ENCODE results near the gene PRORP.
A peak's percentile ranks its signal among the peaks of the same experiment; 100 is the strongest.

Gene PRORP

DNA sequence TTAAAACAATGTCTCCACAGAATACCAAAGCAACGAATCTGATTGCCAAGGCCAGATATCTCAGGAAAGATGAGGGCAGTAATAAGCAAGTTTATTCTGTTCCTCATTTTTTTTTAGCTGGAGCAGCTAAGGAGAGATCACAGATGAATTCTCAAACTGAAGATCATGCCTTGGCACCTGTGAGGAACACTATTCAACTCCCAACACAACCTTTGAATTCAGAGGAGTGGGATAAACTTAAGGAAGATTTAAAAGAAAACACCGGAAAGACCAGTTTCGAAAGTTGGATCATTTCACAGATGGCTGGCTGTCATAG lies 994 bp downstream of the PRORP start:
- Histone ChIP-seq H3K4me1 (ENCODE audit: insufficient read depth, low read length, severe bottlenecking) (peaks cover 42% of the 10 kb centered on the region), H4K20me1 (ENCODE audit: insufficient read depth, low read length) (no peaks in the 10 kb centered on the region), H3K9ac (ENCODE audit: low read length) (peak overlapping the region; percentile 94), H2AFZ (ENCODE audit: low read length) (no peak overlapping the region), H3K27me3 (ENCODE audit: insufficient read depth, low read length) (no peaks in the 10 kb centered on the region), H3K36me3 (ENCODE audit: insufficient read depth, low read length) (peaks cover 17% of the 10 kb centered on the region; the same call in 1 of the 2 replicates), H3K27ac (ENCODE audit: low read depth, low read length, poor library complexity, severe bottlenecking) (peak overlapping the region; percentile 93), H3F3A (ENCODE audit: insufficient read depth, low read length) (no peaks in the 10 kb centered on the region), H3K4me3 (ENCODE audit: low read depth, low read length, poor library complexity, severe bottlenecking) (peak overlapping the region; percentile 85), H3K9me2 (ENCODE audit: low read depth, low read length) (no peaks in the 10 kb centered on the region), H3K9me3 (ENCODE audit: low read length) (no peaks in the 10 kb centered on the region), H3K4me2 (ENCODE audit: low read length) (peak overlapping the region; percentile 88), H3K79me2 (ENCODE audit: insufficient read depth, low read length) (peaks cover 4% of the 10 kb centered on the region)
- TF ChIP-seq EZH2 (IDR thresholded peaks at IDR 0.05; ENCODE audit: borderline replicate concordance, low read length), result no peak
- TF ChIP-seq, protein P1, sequence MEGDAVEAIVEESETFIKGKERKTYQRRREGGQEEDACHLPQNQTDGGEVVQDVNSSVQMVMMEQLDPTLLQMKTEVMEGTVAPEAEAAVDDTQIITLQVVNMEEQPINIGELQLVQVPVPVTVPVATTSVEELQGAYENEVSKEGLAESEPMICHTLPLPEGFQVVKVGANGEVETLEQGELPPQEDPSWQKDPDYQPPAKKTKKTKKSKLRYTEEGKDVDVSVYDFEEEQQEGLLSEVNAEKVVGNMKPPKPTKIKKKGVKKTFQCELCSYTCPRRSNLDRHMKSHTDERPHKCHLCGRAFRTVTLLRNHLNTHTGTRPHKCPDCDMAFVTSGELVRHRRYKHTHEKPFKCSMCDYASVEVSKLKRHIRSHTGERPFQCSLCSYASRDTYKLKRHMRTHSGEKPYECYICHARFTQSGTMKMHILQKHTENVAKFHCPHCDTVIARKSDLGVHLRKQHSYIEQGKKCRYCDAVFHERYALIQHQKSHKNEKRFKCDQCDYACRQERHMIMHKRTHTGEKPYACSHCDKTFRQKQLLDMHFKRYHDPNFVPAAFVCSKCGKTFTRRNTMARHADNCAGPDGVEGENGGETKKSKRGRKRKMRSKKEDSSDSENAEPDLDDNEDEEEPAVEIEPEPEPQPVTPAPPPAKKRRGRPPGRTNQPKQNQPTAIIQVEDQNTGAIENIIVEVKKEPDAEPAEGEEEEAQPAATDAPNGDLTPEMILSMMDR (IDR thresholded peaks at IDR 0.05; ENCODE audit: low read length), result no peak

DNA sequence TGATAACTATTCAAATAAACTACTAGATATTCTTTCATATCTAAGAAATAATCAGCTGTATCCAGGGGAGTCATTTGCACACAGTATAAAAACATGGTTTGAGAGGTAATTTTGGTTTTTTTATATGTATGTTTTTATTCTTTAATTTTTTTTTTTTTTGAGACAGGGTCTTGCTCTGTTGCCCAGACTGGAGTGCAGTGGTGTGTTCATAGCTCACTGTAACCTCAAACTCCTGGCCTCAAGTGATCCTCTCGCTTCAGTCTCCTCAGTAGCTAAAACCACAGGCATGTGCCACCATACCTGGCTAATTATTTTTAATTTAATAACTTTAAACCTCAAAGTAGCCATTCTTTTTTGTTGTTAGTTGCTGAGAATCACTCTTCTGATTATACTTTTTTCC lies 1.8 kb downstream of the PRORP start:
- Histone ChIP-seq H2AFZ (ENCODE audit: low read length) (no peak overlapping the region), H3K4me1 (ENCODE audit: insufficient read depth, low read length, severe bottlenecking) (peaks cover 42% of the 10 kb centered on the region), H3K4me2 (ENCODE audit: low read length) (peak overlapping the region; percentile 88), H3F3A (ENCODE audit: insufficient read depth, low read length) (no peaks in the 10 kb centered on the region), H4K20me1 (ENCODE audit: insufficient read depth, low read length) (no peaks in the 10 kb centered on the region), H3K27ac (ENCODE audit: low read depth, low read length, poor library complexity, severe bottlenecking) (no peak overlapping the region), H3K4me3 (ENCODE audit: low read depth, low read length, poor library complexity, severe bottlenecking) (peak overlapping the region; percentile 85), H3K27me3 (ENCODE audit: insufficient read depth, low read length) (no peaks in the 10 kb centered on the region), H3K9me2 (ENCODE audit: low read depth, low read length) (no peaks in the 10 kb centered on the region), H3K79me2 (ENCODE audit: insufficient read depth, low read length) (peaks cover 4% of the 10 kb centered on the region), H3K9me3 (ENCODE audit: low read length) (no peaks in the 10 kb centered on the region), H3K36me3 (ENCODE audit: insufficient read depth, low read length) (peaks cover 24% of the 10 kb centered on the region; the same call in 1 of the 2 replicates), H3K9ac (ENCODE audit: low read length) (no peak overlapping the region; the same call in 1 of the 2 replicates)
- TF ChIP-seq, protein P1 (IDR thresholded peaks at IDR 0.05; ENCODE audit: low read length), result no peak
- TF ChIP-seq EZH2 (IDR thresholded peaks at IDR 0.05; ENCODE audit: borderline replicate concordance, low read length), result no peak

DNA sequence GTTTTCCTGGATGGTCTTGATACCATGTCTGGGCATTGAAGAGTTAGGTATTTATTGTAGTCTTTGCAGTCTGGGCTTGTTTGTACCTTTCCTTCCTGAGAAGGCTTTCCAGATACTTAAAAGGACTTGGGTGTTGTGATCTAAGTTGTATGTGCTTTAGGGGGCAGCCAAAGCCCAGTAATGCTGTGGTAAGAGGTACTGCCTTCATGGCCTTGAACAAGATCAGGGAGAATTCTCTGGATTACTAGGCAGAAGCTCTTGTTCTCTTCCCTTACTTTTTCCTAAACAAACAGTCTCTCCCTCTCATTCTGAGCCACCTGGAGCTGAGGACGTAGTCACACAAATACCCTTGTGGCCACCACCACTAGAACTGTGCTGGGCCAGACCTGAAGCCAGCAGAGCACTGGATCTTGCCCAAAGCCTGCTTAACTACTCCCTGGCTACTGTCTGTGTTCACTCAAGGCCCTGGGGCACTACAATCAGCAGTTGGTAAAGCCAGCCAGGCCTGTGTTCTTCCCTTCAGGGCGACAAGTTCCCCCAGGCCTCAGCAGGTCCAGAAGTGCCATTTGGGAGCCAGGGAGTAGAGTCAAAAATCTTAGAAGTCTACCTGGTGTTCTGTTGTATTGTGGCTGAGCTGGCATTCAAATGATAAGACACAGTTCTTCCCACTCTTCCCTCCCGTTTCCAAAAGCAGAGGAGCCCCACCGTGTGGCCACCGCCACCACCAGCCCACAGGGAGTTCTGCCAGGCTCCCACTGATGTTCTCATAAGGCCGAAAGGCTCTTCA lies 11.4 kb downstream of the PRORP start:
- no peaks in the 10 kb centered on the region for H3F3A ChIP-seq (ENCODE audit: insufficient read depth, low read length)
- 0 out of 2 replicates have a peak, but pooled peaks cover 4% of the 10 kb centered on the region for H3K79me2 ChIP-seq (ENCODE audit: insufficient read depth, low read length)
- H3K4me1 ChIP-seq (ENCODE audit: insufficient read depth, low read length, severe bottlenecking), result no peaks in the 10 kb centered on the region

More for the DNA sequence above, 11.4 kb downstream of the PRORP start:
- TF ChIP-seq EZH2 (IDR thresholded peaks at IDR 0.05; ENCODE audit: borderline replicate concordance, low read length), result no peak
- TF ChIP-seq, protein P1 (IDR thresholded peaks at IDR 0.05; ENCODE audit: low read length), result no peak
- Histone ChIP-seq H3K4me3 (ENCODE audit: low read depth, low read length, poor library complexity, severe bottlenecking) (no peak overlapping the region), H3K9ac (ENCODE audit: low read length) (no peak overlapping the region), H4K20me1 (ENCODE audit: insufficient read depth, low read length) (no peaks in the 10 kb centered on the region), H3K4me2 (ENCODE audit: low read length) (no peak overlapping the region), H3K36me3 (ENCODE audit: insufficient read depth, low read length) (peaks cover 66% of the 10 kb centered on the region), H3K27me3 (ENCODE audit: insufficient read depth, low read length) (no peaks in the 10 kb centered on the region), H3K9me3 (ENCODE audit: low read length) (0 out of 2 replicates have a peak, but pooled peaks cover 2% of the 10 kb centered on the region), H3K27ac (ENCODE audit: low read depth, low read length, poor library complexity, severe bottlenecking) (no peak overlapping the region), H3K9me2 (ENCODE audit: low read depth, low read length) (no peaks in the 10 kb centered on the region), H2AFZ (ENCODE audit: low read length) (no peak overlapping the region)

Data from OCI-LY1 (cell line).